ENCODE results near the gene WDR38.

WDR38 gene

GRCh38 chr9:124881138-124881743 lies 28.0 kb downstream of the WDR38 start:
- no peak for DNase-seq (ENCODE audit: low spot score)

DNA sequence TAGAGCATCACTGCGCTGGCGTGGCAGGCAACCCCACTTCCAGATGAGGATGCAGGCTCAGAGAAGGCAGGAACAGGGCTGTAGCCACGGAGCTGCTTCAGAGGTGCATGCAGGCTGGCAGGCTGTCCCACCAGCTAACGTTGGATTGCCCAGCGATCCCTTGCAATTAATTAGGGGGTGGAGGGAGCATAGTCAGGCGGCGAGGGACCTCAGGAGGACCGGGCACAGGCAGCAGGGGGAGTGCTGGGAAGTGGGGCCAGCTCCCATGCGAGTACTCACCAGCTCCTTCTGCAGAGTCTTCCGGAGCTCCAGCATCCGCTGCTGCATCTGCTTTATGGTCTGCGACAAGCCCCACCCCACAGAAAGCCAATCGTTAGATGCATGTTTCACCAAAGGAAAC lies 29.0 kb downstream of the WDR38 start:
- DNase-seq (ENCODE audit: low spot score): no peak

DNA sequence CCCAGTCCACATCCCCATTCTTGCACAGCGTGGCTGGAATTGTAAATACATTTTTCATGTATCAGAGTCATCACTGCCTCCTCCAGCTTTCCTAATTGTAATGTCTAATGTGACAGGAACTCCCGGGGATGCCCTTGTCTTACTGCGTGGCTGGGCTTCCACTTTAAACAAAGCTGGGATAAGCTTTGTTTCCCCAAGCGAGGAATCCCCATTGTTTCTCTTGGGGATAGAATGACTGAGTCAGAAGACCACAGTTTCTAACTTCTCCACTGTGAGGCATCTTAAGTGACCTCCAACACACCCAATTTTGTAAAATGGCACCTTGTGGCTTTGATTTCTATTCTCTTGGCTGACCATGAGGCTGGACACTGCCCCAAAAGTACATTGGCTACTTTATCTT lies 31.1 kb downstream of the WDR38 start:
- no peak for DNase-seq (ENCODE audit: low spot score)

DNA sequence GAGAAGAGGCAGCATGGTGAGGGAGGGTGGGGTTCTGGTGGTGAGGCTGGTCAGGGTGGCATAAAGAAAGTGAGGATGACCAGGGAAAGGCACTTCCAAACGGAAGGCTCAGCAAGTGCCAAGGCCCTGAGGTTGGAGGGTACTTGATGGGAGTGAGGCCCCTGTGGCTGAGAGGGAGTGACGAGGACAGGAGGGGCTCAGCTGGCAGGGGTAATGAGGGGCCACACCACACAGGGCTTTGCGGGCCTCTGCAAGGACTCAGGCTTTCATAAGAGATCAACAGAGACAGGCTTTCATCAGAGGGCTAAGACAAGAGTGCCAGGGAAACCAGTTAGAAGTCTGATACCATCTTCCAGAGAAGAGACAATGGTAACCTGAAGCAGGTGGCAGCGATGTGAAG lies 32.3 kb downstream of the WDR38 start:
- DNase-seq (ENCODE audit: low spot score): no peak

DNA sequence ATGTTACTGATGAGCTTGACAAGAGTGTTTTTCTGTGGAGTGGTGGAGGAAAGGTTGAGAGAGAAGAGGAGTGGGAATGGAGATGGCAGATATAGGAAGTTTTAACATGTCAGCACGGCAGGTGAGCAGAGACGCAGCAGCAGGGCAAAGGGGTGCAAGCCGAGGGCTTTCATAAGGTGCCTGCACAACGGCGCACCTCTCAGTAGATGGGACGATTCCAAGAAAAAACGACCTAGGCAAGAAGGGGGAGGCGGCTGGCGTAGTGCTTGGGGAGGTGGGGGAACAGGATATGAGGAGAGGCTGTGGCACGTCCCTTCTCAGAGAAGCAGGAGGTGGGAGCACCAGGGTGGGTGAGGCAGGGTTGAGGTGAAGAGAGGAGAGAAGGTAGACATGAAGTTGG lies 33.2 kb downstream of the WDR38 start:
- no peak for DNase-seq (ENCODE audit: low spot score)

GRCh38 chr9:124886866-124887492 lies 33.7 kb downstream of the WDR38 start:
- no peak for DNase-seq (ENCODE audit: low spot score)

- no peak for DNase-seq (ENCODE audit: low spot score)
Measured at GRCh38 chr9:124887832-124888231, 34.6 kb downstream of the WDR38 start.

DNA sequence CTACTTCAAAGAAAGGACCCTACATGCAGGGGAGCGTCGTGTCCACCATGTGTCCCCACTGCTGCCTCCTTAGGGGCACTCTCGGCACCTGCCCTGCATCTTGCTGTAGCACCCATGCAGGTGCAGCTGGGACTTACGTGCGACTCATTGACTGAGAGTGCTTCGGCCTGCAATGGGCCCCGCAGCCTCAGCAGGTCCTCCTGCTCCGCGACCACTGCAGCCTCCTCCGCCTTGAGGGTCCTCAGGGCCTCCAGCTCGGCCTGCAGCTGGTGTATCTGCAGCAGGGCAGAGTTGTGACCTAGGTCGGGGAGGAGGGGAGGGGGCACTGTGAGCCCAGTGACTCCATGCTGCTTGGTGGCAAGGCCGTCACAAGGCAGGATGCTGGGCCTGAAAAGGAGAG lies 35.7 kb downstream of the WDR38 start:
- DNase-seq (ENCODE audit: low spot score): no peak

GRCh38 chr9:124890179-124890578 lies 36.9 kb downstream of the WDR38 start:
- DNase-seq (ENCODE audit: low spot score): no peak

GRCh38 chr9:124894035-124894740 lies 40.9 kb downstream of the WDR38 start:
- no peak for DNase-seq (ENCODE audit: low spot score)

GRCh38 chr9:124894741-124895170 lies 41.5 kb downstream of the WDR38 start:
- DNase-seq (ENCODE audit: low spot score): peak; percentile 40

DNA sequence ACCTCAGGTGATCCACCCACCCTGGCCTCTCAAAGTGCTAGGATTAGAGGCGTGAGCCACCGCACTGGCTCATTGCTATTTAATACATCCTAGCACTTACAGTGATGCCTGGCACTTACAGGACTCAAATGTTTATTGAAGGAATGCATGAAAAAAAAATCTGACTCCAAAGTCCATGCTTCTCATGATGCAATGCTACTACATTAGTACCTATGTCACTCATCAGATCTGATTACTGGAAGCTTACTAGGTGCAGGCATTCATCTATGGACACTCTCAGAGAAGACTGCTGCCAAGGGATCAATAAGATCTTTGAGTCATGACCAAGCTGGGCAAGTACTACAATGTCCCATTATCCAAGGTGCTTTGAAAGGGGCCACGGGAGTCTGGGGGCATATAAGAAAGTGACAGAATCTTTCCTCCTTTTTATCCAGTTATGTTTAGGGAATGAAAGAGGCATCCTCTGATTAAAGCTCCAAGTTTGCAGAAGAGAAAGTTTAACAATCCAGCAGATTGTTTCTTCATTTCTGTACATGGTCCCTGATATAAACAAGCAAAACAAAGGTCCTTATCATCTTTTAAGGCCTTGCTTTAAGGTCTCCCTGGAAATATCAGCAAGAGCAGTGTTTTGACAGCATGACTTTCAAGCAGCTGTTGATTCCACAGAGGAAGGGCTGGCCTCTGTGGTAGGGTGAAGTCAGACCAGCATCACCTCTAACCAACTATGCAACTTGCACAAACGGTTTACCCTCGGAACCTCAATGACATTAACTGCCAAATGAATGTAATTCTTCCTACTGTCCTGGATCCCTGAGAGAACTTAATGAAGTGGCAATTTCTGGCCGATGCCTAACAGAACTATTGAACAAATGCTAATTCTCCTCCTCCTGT lies 44.6 kb downstream of the WDR38 start:
- DNase-seq (ENCODE audit: low spot score): no peak

GRCh38 chr9:124899845-124900244 lies 46.6 kb downstream of the WDR38 start:
- no peak for DNase-seq (ENCODE audit: low spot score)

GRCh38 chr9:124906966-124907365 lies 53.7 kb downstream of the WDR38 start:
- no peak for DNase-seq (ENCODE audit: low spot score)

Small RNA genes lying within 50 kb of the gene (small RNA-seq; reads per million reads assigned to genes)
- 0 to 0.04 reads per million in 2 experiments for gene RNU4-82P
